ENCODE results near the gene ROPN1.

- TF ChIP-seq CTCF (IDR thresholded peaks at IDR 0.05) (no peak), POLR2A (IDR thresholded peaks at IDR 0.05) (no peak), EP300 (IDR thresholded peaks at IDR 0.05) (no peak)
Measured at GRCh38 chr3:124041553-124041952, 49.6 kb upstream of the ROPN1 start.
